Gastroesophageal sphincter (tissue), 3 donors: Measurements from ENCODE around the gene CDC34.

Source experiments
- POLR2A ChIP-seq, 2 donors: fragments of 450-650 bp; IDR thresholded peaks; one replicate each; pipeline ENCODE4 v1.6.1; 2017; ENCODE audit warnings: antibody characterized with exemption in 2 of 2, mild to moderate bottlenecking in 2 of 2, moderate library complexity in 1 of 2
- POLR2AphosphoS5 ChIP-seq: sonication (generic); formaldehyde crosslinking; IDR thresholded peaks from one replicate; pipeline ENCODE4 v1.6.1; 2017; ENCODE audit warnings: antibody characterized with exemption
- TF ChIP-seq, protein P1 (sequence below), 4 experiments: fragments of 200-600 bp in 2 of 4; fragments of 450-650 bp in 2 of 4; sonication (generic) in 1 of 4; IDR thresholded peaks; one replicate each; pipeline ENCODE4 v1.5.1; 2017 to 2019; ENCODE audit warnings: antibody characterized with exemption in 4 of 4, mild to moderate bottlenecking in 2 of 4, moderate library complexity in 2 of 4

DNA sequence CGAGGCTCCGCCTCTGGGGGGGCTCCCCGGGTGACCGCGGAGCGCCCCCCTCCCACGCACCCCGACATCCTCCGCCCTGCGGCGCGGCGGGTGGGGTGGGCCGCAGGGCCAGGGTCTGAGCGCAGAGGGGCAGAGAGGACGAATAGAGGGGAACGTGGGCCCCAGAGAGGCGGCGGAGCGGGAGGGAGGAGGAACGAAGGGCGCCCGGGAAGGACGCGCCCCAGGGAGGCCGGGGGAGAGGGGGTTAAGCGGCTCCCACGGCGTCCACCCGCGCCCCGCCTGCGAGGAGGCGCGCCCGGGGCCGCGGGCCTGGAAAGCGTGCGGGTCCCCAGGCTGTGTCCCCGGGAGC is 59.2 kb downstream of the CDC34 start:
- TF ChIP-seq, protein P1, sequence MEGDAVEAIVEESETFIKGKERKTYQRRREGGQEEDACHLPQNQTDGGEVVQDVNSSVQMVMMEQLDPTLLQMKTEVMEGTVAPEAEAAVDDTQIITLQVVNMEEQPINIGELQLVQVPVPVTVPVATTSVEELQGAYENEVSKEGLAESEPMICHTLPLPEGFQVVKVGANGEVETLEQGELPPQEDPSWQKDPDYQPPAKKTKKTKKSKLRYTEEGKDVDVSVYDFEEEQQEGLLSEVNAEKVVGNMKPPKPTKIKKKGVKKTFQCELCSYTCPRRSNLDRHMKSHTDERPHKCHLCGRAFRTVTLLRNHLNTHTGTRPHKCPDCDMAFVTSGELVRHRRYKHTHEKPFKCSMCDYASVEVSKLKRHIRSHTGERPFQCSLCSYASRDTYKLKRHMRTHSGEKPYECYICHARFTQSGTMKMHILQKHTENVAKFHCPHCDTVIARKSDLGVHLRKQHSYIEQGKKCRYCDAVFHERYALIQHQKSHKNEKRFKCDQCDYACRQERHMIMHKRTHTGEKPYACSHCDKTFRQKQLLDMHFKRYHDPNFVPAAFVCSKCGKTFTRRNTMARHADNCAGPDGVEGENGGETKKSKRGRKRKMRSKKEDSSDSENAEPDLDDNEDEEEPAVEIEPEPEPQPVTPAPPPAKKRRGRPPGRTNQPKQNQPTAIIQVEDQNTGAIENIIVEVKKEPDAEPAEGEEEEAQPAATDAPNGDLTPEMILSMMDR (IDR thresholded peaks at IDR 0.05) = no peak
- no peak for TF ChIP-seq POLR2AphosphoS5
- TF ChIP-seq POLR2A (IDR thresholded peaks at IDR 0.05) = no peak
